Fibroblast of lung (primary cell): ENCODE data around the gene ABHD5. TPM values are rescaled to one million over a fixed set of nuclear protein-coding genes. Genes with fewer than 3 reads are reported as not detected.

Experiments
- DNase-seq, 2 donors: peaks; one replicate each; pipeline versions ENCODE4 v3.0.0 to v3.0.0-alpha.2; 2010; ENCODE audit warnings: low read depth in 2 of 2
- H2AFZ ChIP-seq: 2 replicates; pipeline ENCODE4 v1.5.1; 2012; ENCODE audit warnings: low read length, control low read depth, inconsistent platforms
- H3K27ac ChIP-seq: 2 replicates; pipeline ENCODE4 v1.5.1; 2011; ENCODE audit warnings: low read length, control low read depth; ENCODE audit not compliant: insufficient read depth
- H3K27me3 ChIP-seq: 2 replicates; pipeline ENCODE4 v1.5.1; 2011; ENCODE audit warnings: mild to moderate bottlenecking, low read length; ENCODE audit not compliant: control insufficient read depth, insufficient read depth
- H3K36me3 ChIP-seq: 2 replicates; pipeline ENCODE4 v1.5.1; 2011; ENCODE audit warnings: low read length; ENCODE audit not compliant: control insufficient read depth, insufficient read depth
- H3K4me1 ChIP-seq: 2 replicates; pipeline ENCODE4 v1.5.1; 2011; ENCODE audit warnings: low read length; ENCODE audit not compliant: control insufficient read depth, insufficient read depth; ENCODE audit errors: extremely low read depth
- H3K4me2 ChIP-seq: 2 replicates; pipeline ENCODE4 v1.5.1; 2011; ENCODE audit warnings: low read length, control low read depth; ENCODE audit not compliant: insufficient read depth; ENCODE audit errors: extremely low read depth
- H3K4me3 ChIP-seq, 4 experiments: fragments of 200-600 bp in 1 of 4; sonication (generic) in 1 of 4; replicated peaks in 1 of 4; 2 replicates each; pipeline ENCODE4 v1.5.1; 2011 to 2016; ENCODE audit warnings: low read length in 4 of 4, low read depth in 3 of 4, mild to moderate bottlenecking in 3 of 4, control low read depth in 2 of 4, inconsistent platforms in 1 of 4, mixed read lengths in 1 of 4; ENCODE audit not compliant: insufficient read depth in 1 of 4; ENCODE audit errors: control extremely low read depth in 1 of 4
- H3K79me2 ChIP-seq: 2 replicates; pipeline ENCODE4 v1.5.1; 2012; ENCODE audit warnings: mild to moderate bottlenecking, low read length, inconsistent platforms; ENCODE audit not compliant: control insufficient read depth, insufficient read depth
- H3K9ac ChIP-seq: 2 replicates; pipeline ENCODE4 v1.5.1; 2011; ENCODE audit warnings: mild to moderate bottlenecking, low read length, control low read depth; ENCODE audit not compliant: insufficient read depth
- H3K9me3 ChIP-seq: 2 replicates; pipeline ENCODE4 v1.5.1; 2012; ENCODE audit warnings: low read depth, low read length; ENCODE audit not compliant: control insufficient read depth, insufficient read depth
- H4K20me1 ChIP-seq: 2 replicates; pipeline ENCODE4 v1.5.1; 2011; ENCODE audit warnings: low read length; ENCODE audit not compliant: control insufficient read depth, insufficient read depth; ENCODE audit errors: extremely low read depth
- EZH2 ChIP-seq: IDR thresholded peaks from 2 replicates; pipeline ENCODE4 v1.5.1; 2012; ENCODE audit warnings: low read length, control low read depth, mild to moderate bottlenecking; ENCODE audit errors: missing control alignments
- polyA plus RNA-seq, 2 donors: library from polyadenylated mRNA; depleted of rRNA in 1 of 2; stranded (reverse) in 1 of 2; unstranded in 1 of 2; fragments of >200 nt; gene quantifications; 2 replicates each; pipeline ENCODE4 v1.2.1, GENCODE V29; 2011 to 2012; ENCODE audit warnings: missing spikeins in 1 of 2
- total RNA-seq: library from RNA; depleted of rRNA; stranded (reverse); fragments of >200 nt; gene quantifications from 2 replicates; pipeline ENCODE4 v1.2.1, GENCODE V29; 2014
- TF ChIP-seq, protein P1 (sequence below), 2 donors: IDR thresholded peaks in 1 of 2; conservative IDR thresholded peaks in 1 of 2; 1 replicate in 1 of 2; 2 replicates in 1 of 2; pipeline ENCODE4 v1.5.1; 2011 to 2012; ENCODE audit warnings: low read length in 2 of 2, control low read depth in 1 of 2, inconsistent platforms in 1 of 2, low read depth in 1 of 2, mild to moderate bottlenecking in 1 of 2

Gene ABHD5
- total and polyA plus RNA-seq, 2 donors (not counting 1 experiment from before 2014, with no cell fraction given) = 59.8 to 64.7 TPM

DNA sequence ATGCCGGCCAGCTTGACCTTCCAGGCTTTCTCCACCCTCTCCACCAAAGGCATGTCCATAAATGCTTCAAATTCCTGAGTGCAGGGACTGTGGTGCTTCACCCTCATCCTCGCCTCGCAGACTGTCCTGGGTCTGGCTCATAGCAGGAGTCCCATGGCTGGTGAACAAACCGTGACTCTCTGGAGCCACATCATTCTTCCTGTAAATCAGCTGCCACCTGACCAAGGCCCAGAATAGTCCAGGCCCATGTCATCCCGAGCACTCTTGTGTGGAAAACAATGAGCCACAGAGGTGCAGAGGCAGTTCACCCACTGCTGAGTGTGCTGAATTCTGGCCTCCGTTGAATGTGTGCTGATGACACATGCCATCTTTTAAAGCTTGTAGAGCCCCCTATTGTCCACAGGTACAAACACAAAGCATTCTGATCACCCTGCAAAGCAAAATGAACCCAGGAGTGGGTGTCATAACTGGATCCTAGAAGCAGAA, 68.6 kb downstream of the ABHD5 start:
- peak; percentile 54 to 80 for DNase-seq
- H3K36me3 ChIP-seq = no peaks in the 10 kb centered on the region
- H3K27me3 ChIP-seq = no peaks in the 10 kb centered on the region
- H3K79me2 ChIP-seq = no peaks in the 10 kb centered on the region
- no peak overlapping the region for H3K9ac ChIP-seq
- H3K9me3 ChIP-seq = no peaks in the 10 kb centered on the region
- TF ChIP-seq, protein P1, sequence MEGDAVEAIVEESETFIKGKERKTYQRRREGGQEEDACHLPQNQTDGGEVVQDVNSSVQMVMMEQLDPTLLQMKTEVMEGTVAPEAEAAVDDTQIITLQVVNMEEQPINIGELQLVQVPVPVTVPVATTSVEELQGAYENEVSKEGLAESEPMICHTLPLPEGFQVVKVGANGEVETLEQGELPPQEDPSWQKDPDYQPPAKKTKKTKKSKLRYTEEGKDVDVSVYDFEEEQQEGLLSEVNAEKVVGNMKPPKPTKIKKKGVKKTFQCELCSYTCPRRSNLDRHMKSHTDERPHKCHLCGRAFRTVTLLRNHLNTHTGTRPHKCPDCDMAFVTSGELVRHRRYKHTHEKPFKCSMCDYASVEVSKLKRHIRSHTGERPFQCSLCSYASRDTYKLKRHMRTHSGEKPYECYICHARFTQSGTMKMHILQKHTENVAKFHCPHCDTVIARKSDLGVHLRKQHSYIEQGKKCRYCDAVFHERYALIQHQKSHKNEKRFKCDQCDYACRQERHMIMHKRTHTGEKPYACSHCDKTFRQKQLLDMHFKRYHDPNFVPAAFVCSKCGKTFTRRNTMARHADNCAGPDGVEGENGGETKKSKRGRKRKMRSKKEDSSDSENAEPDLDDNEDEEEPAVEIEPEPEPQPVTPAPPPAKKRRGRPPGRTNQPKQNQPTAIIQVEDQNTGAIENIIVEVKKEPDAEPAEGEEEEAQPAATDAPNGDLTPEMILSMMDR (conservative IDR thresholded peaks at IDR 0.05 in 1 of 2, IDR thresholded peaks at IDR 0.05 in 1 of 2; ENCODE audit: low read depth in 1 of 2, low read length in 2 of 2) = peak; percentile 16 to 30
- no peak for TF ChIP-seq EZH2
- no peak overlapping the region for H3K4me3 ChIP-seq
- no peak overlapping the region for H3K4me2 ChIP-seq
- peak overlapping the region; percentile 74 for H3K27ac ChIP-seq
- peak overlapping the region; percentile 20 for H2AFZ ChIP-seq
- peaks cover 30% of the 10 kb centered on the region for H3K4me1 ChIP-seq
- H4K20me1 ChIP-seq = no peaks in the 10 kb centered on the region

DNA sequence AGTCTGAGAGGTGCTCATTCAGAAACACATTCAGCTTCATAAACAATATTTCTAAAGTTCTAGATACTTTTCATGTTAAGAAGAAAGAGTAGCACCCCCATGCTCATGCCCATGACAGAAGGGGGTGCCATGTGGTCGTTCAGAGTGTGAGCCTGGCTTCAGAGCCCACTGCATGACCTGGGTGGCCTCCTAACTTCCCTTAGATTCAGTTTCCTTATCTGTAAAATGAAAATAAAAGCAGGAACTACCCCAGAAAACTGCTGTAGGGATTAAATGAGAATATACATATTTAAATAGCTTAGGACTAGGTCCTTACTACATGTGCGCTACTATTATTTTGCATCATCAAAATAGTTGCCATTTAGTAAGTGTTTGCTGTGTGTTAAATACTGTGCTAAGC, 69.2 kb downstream of the ABHD5 start:
- Histone ChIP-seq H3K27ac (peak overlapping the region; percentile 74), H3K4me2 (no peak overlapping the region), H2AFZ (no peak overlapping the region)

DNA sequence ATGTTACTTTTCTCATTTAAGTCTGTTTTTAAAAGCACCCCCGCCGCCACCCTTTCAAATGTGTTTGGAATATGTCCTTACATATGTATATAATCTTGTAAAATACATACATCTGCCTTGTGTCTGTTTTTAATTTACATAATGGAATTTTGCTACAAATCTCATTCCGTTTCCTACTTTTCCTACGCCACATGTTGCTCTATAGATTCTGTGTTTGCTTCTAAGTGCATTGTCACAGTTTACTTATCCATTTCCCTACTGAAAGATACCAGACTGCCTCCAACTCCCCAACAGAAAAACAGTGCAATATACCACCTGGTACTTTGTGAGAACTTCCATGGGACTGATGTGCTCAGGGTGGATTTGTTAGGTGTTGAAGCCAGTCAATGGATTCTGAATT, 70.2 kb downstream of the ABHD5 start:
- no peak overlapping the region for H2AFZ ChIP-seq
- no peaks in the 10 kb centered on the region for H3K36me3 ChIP-seq
- no peak overlapping the region for H3K4me3 ChIP-seq
- H3K79me2 ChIP-seq = no peaks in the 10 kb centered on the region
- H3K4me1 ChIP-seq = peaks cover 39% of the 10 kb centered on the region
- H4K20me1 ChIP-seq = no peaks in the 10 kb centered on the region
- H3K4me2 ChIP-seq = no peak overlapping the region
- no peak overlapping the region for H3K27ac ChIP-seq
- H3K9me3 ChIP-seq = no peaks in the 10 kb centered on the region
- no peak for DNase-seq
- TF ChIP-seq, protein P1 (conservative IDR thresholded peaks at IDR 0.05 in 1 of 2, IDR thresholded peaks at IDR 0.05 in 1 of 2; ENCODE audit: low read depth in 1 of 2, low read length in 2 of 2) = no peak
- no peak for TF ChIP-seq EZH2
- H3K9ac ChIP-seq = no peak overlapping the region
- no peaks in the 10 kb centered on the region for H3K27me3 ChIP-seq

More for the DNA sequence above, 69.2 kb downstream of the ABHD5 start:
- Histone ChIP-seq H3K79me2 (no peaks in the 10 kb centered on the region), H3K4me1 (peaks cover 36% of the 10 kb centered on the region), H3K9ac (no peak overlapping the region), H3K4me3 (no peak overlapping the region), H3K9me3 (no peaks in the 10 kb centered on the region), H3K27me3 (no peaks in the 10 kb centered on the region), H3K36me3 (no peaks in the 10 kb centered on the region), H4K20me1 (no peaks in the 10 kb centered on the region)
- no peak for DNase-seq
- no peak for TF ChIP-seq EZH2
- TF ChIP-seq, protein P1 (conservative IDR thresholded peaks at IDR 0.05 in 1 of 2, IDR thresholded peaks at IDR 0.05 in 1 of 2; ENCODE audit: low read depth in 1 of 2, low read length in 2 of 2) = no peak
